GM12878 (cell line): ENCODE measurements around the gene NEK1. TPM values are rescaled to one million over a fixed set of nuclear protein-coding genes. Genes with fewer than 3 reads are reported as not detected.

Source experiments
- FOS ChIP-seq: IDR thresholded peaks from 3 replicates; pipeline ENCODE4 v1.6.1; 2011; ENCODE audit warnings: borderline replicate concordance; ENCODE audit not compliant: insufficient read length; ENCODE audit errors: extremely low read depth
- IKZF1 ChIP-seq: fragments of 450-650 bp; conservative IDR thresholded peaks from 2 replicates; pipeline ENCODE4 v1.6.1; 2017; ENCODE audit warnings: antibody characterized with exemption, mild to moderate bottlenecking
- JUND ChIP-seq: IDR thresholded peaks from 2 replicates; pipeline ENCODE4 v1.6.1; 2012; ENCODE audit warnings: low read depth, mild to moderate bottlenecking, low read length, improper control_type of control experiment, moderate library complexity
- KDM1A ChIP-seq: fragments of 200-600 bp; sonication (generic); IDR thresholded peaks from 2 replicates; pipeline ENCODE4 v1.6.1; 2016; ENCODE audit warnings: borderline replicate concordance
- MEF2A ChIP-seq: IDR thresholded peaks from 2 replicates; pipeline ENCODE4 v1.6.1; 2011; ENCODE audit warnings: low read depth, mild to moderate bottlenecking, low read length, moderate library complexity; ENCODE audit not compliant: insufficient read depth
- MTA3 ChIP-seq: IDR thresholded peaks from 2 replicates; pipeline ENCODE4 v1.6.1; 2012; ENCODE audit warnings: low read length, inconsistent platforms, borderline replicate concordance
- MXI1 ChIP-seq: fragments of 150-350 bp; IDR thresholded peaks from 2 replicates; pipeline ENCODE4 v1.6.1; 2011; ENCODE audit warnings: low read depth, mild to moderate bottlenecking, inconsistent platforms, low read length, improper control_type of control experiment
- RAD51 ChIP-seq: fragments of 450-650 bp; IDR thresholded peaks from 2 replicates; pipeline ENCODE4 v1.6.1; 2016; ENCODE audit warnings: moderate library complexity, mild to moderate bottlenecking, inconsistent platforms
- ZNF622 ChIP-seq: fragments of 450-650 bp; IDR thresholded peaks from 2 replicates; pipeline ENCODE4 v1.6.1; 2017; ENCODE audit warnings: mild to moderate bottlenecking, inconsistent platforms
- polyA plus RNA-seq, 11 experiments: library from polyadenylated mRNA; depleted of rRNA in 4 of 11; unstranded in 6 of 11; stranded (reverse) in 5 of 11; fragments of >200 nt; fragmentation: Nextera tagmentation in 4 of 11; fragmentation: Illumina TruSeq in 1 of 11; extraction: Ambion mirVana in 4 of 11; extraction: Trizol in 1 of 11; gene quantifications; 1 replicate in 1 of 11; 2 replicates in 10 of 11; pipeline versions ENCODE4 v1.2.1 to v1.2.3, GENCODE V29; 2011 to 2016; ENCODE audit warnings: inconsistent platforms in 2 of 11, missing spikeins in 2 of 11, low read depth in 1 of 11
- total RNA-seq, 4 experiments: library from RNA; depleted of rRNA in 3 of 4; stranded (reverse); fragments of >200 nt in 3 of 4; fragmentation: Illumina TruSeq in 1 of 4; extraction: Trizol in 1 of 4; gene quantifications; 2 replicates each; pipeline versions ENCODE4 v1.2.1 to v1.2.3, GENCODE V29; 2013 to 2021
- TF ChIP-seq, protein P1 (sequence below): fragments of 450-650 bp; IDR thresholded peaks from 2 replicates; pipeline ENCODE4 v1.6.1; 2014; ENCODE audit warnings: mild to moderate bottlenecking
- TF ChIP-seq, protein P2 (sequence below): fragments of 450-650 bp; formaldehyde crosslinking; IDR thresholded peaks from 2 replicates; pipeline ENCODE4 v1.5.0; 2022; ENCODE audit warnings: mild to moderate bottlenecking, missing genetic modification characterization
- TF ChIP-seq, protein P3 (sequence below): fragments of 450-650 bp; IDR thresholded peaks from 2 replicates; pipeline ENCODE4 v1.6.1; 2017; ENCODE audit warnings: antibody characterized with exemption, mild to moderate bottlenecking, moderate library complexity

NEK1 gene
- total and polyA plus RNA-seq, 10 of the 15 experiments (the other 5 are each of a cell fraction or from before 2014, with no cell fraction given): 4.9 to 16.1 (median 7.5) TPM

DNA sequence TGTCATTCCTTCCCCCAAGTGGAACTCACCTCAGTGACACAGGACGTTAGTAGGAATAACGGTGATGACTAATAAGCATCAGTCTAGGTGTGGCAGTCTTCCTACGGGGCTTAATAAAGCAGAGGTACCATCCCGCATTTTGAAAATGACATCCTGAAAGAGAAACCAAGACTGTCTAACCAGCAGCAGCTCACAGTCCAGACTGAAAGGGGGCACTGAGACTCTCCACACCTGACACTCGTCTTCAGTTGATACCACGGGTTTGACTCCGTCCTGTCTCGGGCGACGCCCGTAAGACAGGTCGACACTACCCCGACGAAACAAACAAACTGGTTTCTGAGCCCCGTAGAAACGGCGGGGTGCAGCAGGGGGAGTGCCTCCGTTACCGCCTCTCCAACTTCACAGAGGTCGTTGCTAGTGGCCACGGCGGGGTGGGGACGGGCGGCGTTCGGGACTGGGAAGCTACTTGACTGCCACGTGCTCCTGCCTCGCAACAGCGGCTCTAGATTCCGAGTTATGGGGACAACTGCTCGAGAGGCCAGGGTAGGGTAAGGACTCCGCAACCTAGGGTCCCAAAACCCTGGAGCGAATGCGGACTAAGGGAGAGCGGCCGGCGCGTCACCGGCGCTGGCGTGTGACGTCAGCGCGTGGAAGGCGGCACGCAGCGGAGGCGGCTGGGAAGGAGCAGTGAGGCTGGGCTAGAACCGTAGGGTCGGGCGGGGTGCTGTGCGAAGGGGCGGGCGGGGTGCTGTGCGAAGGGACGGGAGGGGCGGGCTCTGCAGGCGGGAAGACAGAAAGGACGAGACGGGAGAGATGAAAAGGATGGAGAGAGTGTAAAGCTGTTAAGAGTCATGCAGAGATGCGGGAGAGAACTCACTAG is at the start of gene NEK1 (continued):
- TF ChIP-seq, protein P1, sequence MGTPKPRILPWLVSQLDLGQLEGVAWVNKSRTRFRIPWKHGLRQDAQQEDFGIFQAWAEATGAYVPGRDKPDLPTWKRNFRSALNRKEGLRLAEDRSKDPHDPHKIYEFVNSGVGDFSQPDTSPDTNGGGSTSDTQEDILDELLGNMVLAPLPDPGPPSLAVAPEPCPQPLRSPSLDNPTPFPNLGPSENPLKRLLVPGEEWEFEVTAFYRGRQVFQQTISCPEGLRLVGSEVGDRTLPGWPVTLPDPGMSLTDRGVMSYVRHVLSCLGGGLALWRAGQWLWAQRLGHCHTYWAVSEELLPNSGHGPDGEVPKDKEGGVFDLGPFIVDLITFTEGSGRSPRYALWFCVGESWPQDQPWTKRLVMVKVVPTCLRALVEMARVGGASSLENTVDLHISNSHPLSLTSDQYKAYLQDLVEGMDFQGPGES: no peak
- no peak for TF ChIP-seq FOS
- TF ChIP-seq KDM1A: no peak
- 0 out of 2 replicates have a peak, but pooled peaks have one; percentile 43 for TF ChIP-seq JUND
- no peak for TF ChIP-seq MEF2A
- TF ChIP-seq, protein P2, sequence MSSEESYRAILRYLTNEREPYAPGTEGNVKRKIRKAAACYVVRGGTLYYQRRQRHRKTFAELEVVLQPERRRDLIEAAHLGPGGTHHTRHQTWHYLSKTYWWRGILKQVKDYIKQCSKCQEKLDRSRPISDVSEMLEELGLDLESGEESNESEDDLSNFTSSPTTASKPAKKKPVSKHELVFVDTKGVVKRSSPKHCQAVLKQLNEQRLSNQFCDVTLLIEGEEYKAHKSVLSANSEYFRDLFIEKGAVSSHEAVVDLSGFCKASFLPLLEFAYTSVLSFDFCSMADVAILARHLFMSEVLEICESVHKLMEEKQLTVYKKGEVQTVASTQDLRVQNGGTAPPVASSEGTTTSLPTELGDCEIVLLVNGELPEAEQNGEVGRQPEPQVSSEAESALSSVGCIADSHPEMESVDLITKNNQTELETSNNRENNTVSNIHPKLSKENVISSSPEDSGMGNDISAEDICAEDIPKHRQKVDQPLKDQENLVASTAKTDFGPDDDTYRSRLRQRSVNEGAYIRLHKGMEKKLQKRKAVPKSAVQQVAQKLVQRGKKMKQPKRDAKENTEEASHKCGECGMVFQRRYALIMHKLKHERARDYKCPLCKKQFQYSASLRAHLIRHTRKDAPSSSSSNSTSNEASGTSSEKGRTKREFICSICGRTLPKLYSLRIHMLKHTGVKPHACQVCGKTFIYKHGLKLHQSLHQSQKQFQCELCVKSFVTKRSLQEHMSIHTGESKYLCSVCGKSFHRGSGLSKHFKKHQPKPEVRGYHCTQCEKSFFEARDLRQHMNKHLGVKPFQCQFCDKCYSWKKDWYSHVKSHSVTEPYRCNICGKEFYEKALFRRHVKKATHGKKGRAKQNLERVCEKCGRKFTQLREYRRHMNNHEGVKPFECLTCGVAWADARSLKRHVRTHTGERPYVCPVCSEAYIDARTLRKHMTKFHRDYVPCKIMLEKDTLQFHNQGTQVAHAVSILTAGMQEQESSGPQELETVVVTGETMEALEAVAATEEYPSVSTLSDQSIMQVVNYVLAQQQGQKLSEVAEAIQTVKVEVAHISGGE: no peak
- peak; percentile 59; the same call in 1 of the 2 replicates for TF ChIP-seq MXI1
- no peak for TF ChIP-seq RAD51
- TF ChIP-seq IKZF1: peak; percentile 71
- TF ChIP-seq MTA3: peak; percentile 32; the same call in 1 of the 2 replicates
- TF ChIP-seq ZNF622: no peak
- TF ChIP-seq, protein P3, sequence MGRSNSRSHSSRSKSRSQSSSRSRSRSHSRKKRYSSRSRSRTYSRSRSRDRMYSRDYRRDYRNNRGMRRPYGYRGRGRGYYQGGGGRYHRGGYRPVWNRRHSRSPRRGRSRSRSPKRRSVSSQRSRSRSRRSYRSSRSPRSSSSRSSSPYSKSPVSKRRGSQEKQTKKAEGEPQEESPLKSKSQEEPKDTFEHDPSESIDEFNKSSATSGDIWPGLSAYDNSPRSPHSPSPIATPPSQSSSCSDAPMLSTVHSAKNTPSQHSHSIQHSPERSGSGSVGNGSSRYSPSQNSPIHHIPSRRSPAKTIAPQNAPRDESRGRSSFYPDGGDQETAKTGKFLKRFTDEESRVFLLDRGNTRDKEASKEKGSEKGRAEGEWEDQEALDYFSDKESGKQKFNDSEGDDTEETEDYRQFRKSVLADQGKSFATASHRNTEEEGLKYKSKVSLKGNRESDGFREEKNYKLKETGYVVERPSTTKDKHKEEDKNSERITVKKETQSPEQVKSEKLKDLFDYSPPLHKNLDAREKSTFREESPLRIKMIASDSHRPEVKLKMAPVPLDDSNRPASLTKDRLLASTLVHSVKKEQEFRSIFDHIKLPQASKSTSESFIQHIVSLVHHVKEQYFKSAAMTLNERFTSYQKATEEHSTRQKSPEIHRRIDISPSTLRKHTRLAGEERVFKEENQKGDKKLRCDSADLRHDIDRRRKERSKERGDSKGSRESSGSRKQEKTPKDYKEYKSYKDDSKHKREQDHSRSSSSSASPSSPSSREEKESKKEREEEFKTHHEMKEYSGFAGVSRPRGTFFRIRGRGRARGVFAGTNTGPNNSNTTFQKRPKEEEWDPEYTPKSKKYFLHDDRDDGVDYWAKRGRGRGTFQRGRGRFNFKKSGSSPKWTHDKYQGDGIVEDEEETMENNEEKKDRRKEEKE: no peak
